Glomerular visceral epithelial cell (primary cell): ENCODE measurements around the gene MEP1A.
"Not testable (repeated sequence)": the region's sequence is repeated elsewhere in the genome, so short reads cannot be mapped to it uniquely, and the experiment has no call there.

Source experiments
- DNase-seq: peaks from one replicate; pipeline ENCODE4 v3.0.0-alpha.2; 2016; ENCODE audit errors: extremely low spot score

Gene MEP1A

GRCh38 chr6:46793138-46793537 lies at the start of gene MEP1A:
MEP1A (plus strand) TSS chr6:46793389; CDS start chr6:46793399, 10 bp downstream.
- no peak for DNase-seq

DNA sequence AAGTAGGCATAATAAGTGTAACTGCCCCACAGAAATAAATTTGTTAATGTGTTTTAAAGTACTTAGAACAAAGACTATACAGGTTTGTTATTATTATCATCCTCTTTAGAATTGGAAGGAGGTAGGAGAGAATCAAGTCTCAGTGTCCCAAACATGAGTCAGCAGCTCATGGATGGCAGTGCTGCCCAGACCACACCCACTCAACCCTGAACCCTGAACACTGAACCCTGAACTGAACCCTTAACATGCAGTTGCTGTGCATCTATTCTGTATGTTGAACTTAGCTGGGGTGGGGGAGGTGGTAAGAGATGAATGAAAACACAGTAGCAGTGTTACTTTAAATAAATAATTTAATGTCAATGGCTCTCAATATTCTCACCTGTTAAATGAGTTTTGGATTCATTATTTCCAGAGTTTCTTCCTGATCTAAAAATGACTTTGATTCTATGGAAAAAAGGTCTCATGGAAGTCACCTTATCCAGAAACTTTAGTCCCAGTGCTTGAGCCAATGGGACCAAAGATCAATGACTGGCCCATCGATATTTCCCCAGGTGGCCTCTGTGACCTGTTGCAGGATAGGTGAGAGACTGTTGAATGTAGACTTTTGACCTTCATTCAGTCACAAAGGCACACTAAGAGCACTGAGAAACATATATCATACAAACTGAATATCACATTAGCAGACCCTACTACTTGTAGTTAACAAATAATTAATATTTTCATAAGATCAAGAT lies 49.6 kb upstream of the MEP1A start:
- DNase-seq = no peak

GRCh38 chr6:46744159-46744725 lies 48.9 kb upstream of the MEP1A start:
- not testable (repeated sequence) for DNase-seq

DNA sequence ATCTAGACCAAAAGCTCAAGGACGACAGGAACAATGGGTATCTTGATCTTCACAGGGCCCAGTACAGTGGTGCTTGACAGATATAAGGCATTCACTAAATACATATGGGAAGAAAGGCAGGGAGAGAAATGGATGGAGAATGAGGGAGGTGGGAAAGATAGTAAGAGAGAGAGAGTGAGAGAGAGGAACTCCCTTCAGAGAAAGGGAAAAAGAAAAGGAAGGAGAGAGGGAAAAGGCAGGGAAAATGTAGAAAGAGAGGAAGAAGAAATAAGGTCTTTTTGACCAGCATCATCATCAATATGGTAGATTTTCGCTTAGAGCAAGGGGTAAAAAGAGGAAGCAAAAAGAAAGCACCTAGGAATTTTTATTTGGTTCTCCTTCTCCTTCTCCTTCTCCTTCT lies 47.2 kb upstream of the MEP1A start:
- no peak for DNase-seq

DNA sequence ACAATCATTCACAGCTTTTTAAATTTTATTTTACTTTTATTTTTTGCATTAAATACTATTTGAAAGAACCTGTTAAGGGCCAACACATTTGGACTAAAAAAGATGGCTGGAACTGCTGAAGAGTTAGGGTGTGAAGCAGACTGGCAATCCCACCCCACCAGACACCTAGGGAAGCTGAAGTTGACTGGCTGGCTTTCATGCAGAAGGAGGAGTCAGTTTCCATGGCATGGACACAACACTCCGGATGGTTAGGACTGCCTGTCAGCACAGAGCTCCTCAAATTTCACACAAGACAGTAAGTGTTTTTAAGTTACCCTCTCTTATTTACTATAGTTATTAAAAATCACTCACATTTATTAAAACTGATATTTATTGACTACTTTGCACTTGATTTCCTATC lies 46.5 kb upstream of the MEP1A start, which contains the start of gene ANKRD66:
TSS of gene ANKRD66 (plus strand) at position 238 of the 400 bp plus-strand sequence. CDS start 5,016 bp downstream, outside the sequence.
- DNase-seq = no peak

GRCh38 chr6:46748940-46749503 lies 44.2 kb upstream of the MEP1A start:
- no peak for DNase-seq

- no peak for DNase-seq
Measured at GRCh38 chr6:46749731-46750130, 43.5 kb upstream of the MEP1A start.

DNA sequence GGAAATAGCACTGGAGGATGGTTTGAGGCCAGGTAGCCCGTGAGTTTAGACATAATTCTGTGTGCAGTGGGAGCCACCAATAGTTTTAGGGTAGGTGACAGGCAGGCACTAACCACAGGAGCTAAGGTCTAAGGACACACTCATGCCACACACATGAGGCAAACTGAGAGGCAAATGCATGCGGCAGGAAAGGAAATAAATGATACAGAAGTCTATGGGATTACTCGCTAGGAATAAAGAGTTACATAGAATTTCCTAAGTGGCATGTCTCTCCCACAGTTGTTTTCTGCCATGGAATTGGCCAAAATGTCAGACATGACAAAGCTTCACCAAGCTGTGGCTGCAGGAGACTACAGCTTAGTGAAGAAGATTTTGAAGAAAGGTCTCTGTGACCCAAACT lies 41.5 kb upstream of the MEP1A start:
- no peak for DNase-seq

DNA sequence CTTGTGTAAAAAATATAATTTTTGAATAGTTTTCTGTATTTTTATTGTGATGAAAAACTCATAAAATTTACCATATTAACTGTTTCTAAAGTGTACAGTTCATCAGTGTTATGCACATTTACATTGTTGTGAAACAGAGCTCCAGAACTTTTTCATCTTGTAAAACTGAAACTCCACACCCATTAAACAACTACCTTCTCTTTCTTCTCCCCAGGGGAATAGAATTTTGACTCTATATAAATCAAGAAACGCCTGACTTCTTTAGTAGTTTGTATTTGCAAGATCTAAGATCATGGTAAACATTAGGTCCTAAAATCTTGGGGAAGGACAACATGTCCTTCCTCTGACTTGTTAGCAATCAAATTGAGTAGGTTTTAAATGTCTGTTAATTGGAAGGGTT lies 37.3 kb upstream of the MEP1A start:
- DNase-seq = no peak

- no peak for DNase-seq
Measured at GRCh38 chr6:46756469-46757213, 36.5 kb upstream of the MEP1A start.

GRCh38 chr6:46757214-46757596 lies 36.0 kb upstream of the MEP1A start:
- DNase-seq = no peak

- no peak for DNase-seq
Measured at GRCh38 chr6:46758960-46759753, 34.0 kb upstream of the MEP1A start.

- DNase-seq = no peak
Measured at GRCh38 chr6:46760925-46761324, 32.3 kb upstream of the MEP1A start.

DNA sequence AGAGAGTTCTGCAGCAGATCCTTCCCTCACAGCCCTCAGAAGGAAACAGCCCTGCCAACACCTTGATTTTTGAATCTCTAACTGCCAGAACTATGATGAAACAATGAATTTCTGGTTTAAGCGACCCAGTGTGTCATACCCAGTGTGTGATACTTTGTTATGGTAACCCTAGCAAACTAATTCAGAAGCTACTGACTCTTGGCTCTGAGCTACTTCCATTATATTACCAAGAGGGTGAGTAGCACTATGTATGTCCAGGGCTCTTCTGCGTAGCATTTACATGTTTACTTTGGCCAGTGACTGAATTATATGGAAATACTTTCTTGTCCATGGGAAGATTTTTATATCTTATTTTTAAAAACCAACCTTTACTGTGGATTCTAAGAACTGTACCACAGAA lies 29.7 kb upstream of the MEP1A start:
- DNase-seq = no peak

- DNase-seq = not testable (repeated sequence)
Measured at GRCh38 chr6:46764280-46764679, 28.9 kb upstream of the MEP1A start.

- DNase-seq = no peak
Measured at GRCh38 chr6:46764961-46765360, 28.2 kb upstream of the MEP1A start.

- no peak for DNase-seq
Measured at GRCh38 chr6:46772016-46772415, 21.2 kb upstream of the MEP1A start.

DNA sequence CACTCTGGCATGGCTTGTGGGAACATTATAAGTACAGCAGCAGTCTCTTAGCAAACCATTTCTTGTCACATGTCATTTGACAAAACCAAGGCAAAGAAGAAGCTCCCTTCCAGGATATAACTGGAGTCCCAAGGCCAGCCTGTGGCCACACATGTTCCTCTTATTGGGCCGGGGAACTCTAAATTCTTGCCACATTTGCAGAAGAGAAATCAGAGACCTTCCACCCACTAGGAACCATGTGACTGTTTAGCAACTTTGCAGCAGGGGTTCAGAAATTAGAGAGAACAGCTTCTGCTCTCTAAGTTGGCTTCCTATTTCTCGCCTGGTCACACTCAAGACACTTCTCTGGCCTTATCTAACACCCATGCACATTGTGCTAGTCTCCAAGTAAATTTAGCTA lies 20.4 kb upstream of the MEP1A start:
- DNase-seq = no peak

GRCh38 chr6:46773201-46773855 lies 19.9 kb upstream of the MEP1A start:
- no peak for DNase-seq

GRCh38 chr6:46774736-46775135 lies 18.5 kb upstream of the MEP1A start:
- not testable (repeated sequence) for DNase-seq

DNA sequence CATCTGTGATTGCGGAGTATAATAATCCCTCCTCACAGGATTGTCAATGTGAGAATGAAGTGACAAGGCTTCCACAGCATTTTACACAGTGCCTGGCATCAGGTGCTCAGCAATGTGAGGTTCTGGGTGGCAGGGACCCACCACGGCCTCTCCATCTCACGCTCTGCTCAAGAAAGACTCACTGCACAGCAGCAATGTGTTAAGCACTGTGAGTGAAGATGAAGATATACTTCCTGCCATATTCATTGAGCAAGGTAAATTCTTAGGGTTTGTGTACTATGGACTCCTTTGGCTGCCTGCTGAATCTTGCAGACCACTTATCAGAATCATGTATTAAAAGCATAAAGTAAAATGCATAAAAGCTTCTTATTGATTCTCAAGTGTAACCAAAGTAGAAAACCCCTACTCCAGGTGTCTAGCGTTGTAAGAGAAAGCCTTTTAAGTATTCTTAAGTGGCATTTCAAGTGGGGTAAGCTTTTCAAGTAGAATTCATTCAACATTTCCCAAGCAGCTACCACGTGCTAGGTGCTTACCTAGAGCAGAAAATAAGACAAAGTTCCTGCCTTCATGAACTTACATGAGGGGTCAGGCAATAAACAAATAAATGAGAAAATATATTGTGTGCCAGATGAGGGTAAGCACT lies 17.0 kb upstream of the MEP1A start:
- no peak for DNase-seq
